Loucy (cell line): Measurements from ENCODE around the gene UBE2C.

Experiments used
- H2AFZ ChIP-seq: fragments of 200-600 bp; sonication (generic); 2 replicates; pipeline ENCODE4 v1.6.0; 2016; ENCODE audit warnings: antibody characterized with exemption, mild to moderate bottlenecking, low read length, moderate library complexity
- H3F3A ChIP-seq: fragments of 200-600 bp; 2 replicates; pipeline ENCODE4 v1.6.0; 2016; ENCODE audit warnings: antibody characterized with exemption, low read depth, mild to moderate bottlenecking
- H3K27me3 ChIP-seq: fragments of 200-600 bp; sonication (generic); 2 replicates; pipeline ENCODE4 v1.6.1; 2014; ENCODE audit warnings: low read length, mild to moderate bottlenecking; ENCODE audit not compliant: insufficient read depth, poor library complexity, severe bottlenecking
- H3K36me3 ChIP-seq: fragments of 200-600 bp; sonication (generic); 2 replicates; pipeline ENCODE4 v1.6.1; 2016; ENCODE audit warnings: low read length; ENCODE audit not compliant: insufficient read depth
- H3K4me1 ChIP-seq: fragments of 200-600 bp; sonication (generic); 2 replicates; pipeline ENCODE4 v1.5.1; 2014; ENCODE audit warnings: low read length, mild to moderate bottlenecking; ENCODE audit not compliant: insufficient read depth, poor library complexity, severe bottlenecking
- H3K4me2 ChIP-seq: fragments of 200-600 bp; sonication (generic); 2 replicates; pipeline ENCODE4 v1.6.0; 2014; ENCODE audit warnings: antibody characterized with exemption, low read length, low read depth, mild to moderate bottlenecking; ENCODE audit not compliant: poor library complexity, severe bottlenecking
- H3K4me3 ChIP-seq: fragments of 200-600 bp; sonication (generic); 2 replicates; pipeline ENCODE4 v1.5.1; 2014; ENCODE audit warnings: low read length, mild to moderate bottlenecking, mixed read lengths; ENCODE audit not compliant: poor library complexity, severe bottlenecking
- H3K79me2 ChIP-seq: fragments of 200-600 bp; sonication (generic); 2 replicates; pipeline ENCODE4 v1.6.1; 2014; ENCODE audit warnings: low read length; ENCODE audit not compliant: insufficient read depth
- H3K9ac ChIP-seq: fragments of 200-600 bp; sonication (generic); 2 replicates; pipeline ENCODE4 v1.6.0; 2014; ENCODE audit warnings: mild to moderate bottlenecking, low read depth, low read length, moderate library complexity; ENCODE audit not compliant: poor library complexity, severe bottlenecking
- H3K9me2 ChIP-seq: fragments of 200-600 bp; sonication (generic); replicated peaks from 2 replicates; pipeline ENCODE4 v1.6.1; 2016; ENCODE audit warnings: low read depth, low read length, mixed read lengths
- H3K9me3 ChIP-seq: fragments of 200-600 bp; sonication (generic); 2 replicates; pipeline ENCODE4 v1.6.1; 2014; ENCODE audit warnings: mild to moderate bottlenecking, antibody characterized with exemption, low read length, low read depth; ENCODE audit not compliant: insufficient read depth
- H4K20me1 ChIP-seq: fragments of 200-600 bp; sonication (generic); 2 replicates; pipeline ENCODE4 v1.6.0; 2014; ENCODE audit warnings: antibody characterized with exemption, low read length, mild to moderate bottlenecking; ENCODE audit not compliant: insufficient read depth, poor library complexity, severe bottlenecking
- EZH2phosphoT487 ChIP-seq: fragments of 200-600 bp; IDR thresholded peaks from 2 replicates; pipeline ENCODE4 v1.6.1; 2018; ENCODE audit warnings: antibody characterized with exemption, mild to moderate bottlenecking, moderate library complexity, borderline replicate concordance
- TF ChIP-seq, protein P1 (sequence below): fragments of 200-600 bp; sonication (generic); conservative IDR thresholded peaks from 2 replicates; pipeline ENCODE4 v1.5.1; 2014; ENCODE audit warnings: mild to moderate bottlenecking, antibody characterized with exemption, low read length

Gene UBE2C

DNA sequence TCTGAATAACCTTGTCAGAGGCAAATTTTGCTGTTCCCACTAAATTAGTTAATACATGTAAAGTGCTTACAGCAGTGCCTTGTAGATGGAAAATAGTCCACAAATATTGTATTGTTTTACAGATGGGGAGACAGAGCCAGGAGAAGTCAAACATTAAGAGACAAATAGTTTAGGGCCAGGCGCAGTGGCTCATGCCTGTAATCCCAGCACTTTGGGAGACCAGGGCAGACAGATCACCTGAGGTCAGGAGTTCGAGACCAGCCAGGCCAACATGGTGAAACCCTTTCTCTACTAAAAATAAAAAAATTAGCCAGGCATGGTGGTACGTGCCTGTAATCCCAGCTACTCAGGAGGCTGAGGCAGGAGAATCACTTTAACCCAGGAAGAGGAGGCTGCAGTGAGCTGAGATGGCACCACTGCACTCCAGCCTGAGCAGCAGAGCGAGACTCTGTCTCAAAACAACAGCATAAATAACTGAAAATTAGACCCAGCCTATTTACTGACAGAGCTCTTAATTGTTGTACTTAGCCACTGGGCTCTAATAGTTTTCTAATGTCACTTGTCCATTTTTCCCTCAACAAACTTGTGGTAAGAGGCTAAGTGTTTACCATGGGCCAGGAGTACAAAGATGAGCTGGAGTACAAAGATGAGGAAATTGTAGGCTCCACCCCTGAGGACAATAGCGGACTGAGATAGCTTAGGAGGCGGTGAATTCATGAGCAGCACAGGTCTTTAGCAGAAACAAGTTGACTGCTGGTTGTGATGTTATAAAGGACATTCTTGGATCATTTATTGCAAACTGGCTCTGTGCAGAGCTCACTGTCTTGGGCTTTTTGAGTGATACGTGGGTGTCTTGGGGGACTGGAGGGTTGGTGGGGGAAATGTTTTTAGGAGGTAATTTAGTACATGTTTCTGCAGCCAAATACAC is 51.4 kb downstream of the UBE2C start:
- H3F3A ChIP-seq = no peaks in the 10 kb centered on the region
- TF ChIP-seq, protein P1, sequence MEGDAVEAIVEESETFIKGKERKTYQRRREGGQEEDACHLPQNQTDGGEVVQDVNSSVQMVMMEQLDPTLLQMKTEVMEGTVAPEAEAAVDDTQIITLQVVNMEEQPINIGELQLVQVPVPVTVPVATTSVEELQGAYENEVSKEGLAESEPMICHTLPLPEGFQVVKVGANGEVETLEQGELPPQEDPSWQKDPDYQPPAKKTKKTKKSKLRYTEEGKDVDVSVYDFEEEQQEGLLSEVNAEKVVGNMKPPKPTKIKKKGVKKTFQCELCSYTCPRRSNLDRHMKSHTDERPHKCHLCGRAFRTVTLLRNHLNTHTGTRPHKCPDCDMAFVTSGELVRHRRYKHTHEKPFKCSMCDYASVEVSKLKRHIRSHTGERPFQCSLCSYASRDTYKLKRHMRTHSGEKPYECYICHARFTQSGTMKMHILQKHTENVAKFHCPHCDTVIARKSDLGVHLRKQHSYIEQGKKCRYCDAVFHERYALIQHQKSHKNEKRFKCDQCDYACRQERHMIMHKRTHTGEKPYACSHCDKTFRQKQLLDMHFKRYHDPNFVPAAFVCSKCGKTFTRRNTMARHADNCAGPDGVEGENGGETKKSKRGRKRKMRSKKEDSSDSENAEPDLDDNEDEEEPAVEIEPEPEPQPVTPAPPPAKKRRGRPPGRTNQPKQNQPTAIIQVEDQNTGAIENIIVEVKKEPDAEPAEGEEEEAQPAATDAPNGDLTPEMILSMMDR = no peak
- no peak for TF ChIP-seq EZH2phosphoT487
- peaks cover under 1% of the 10 kb centered on the region for H4K20me1 ChIP-seq
- H3K9ac ChIP-seq = no peak overlapping the region
- no peaks in the 10 kb centered on the region for H3K9me2 ChIP-seq
- peaks cover 9% of the 10 kb centered on the region for H3K79me2 ChIP-seq
- H3K9me3 ChIP-seq = no peaks in the 10 kb centered on the region
- H3K4me2 ChIP-seq = no peak overlapping the region
- H3K27me3 ChIP-seq = no peaks in the 10 kb centered on the region
- H3K4me1 ChIP-seq = peaks cover 18% of the 10 kb centered on the region
- H3K4me3 ChIP-seq = no peak overlapping the region
- H3K36me3 ChIP-seq = no peaks in the 10 kb centered on the region
- H2AFZ ChIP-seq = no peak overlapping the region

DNA sequence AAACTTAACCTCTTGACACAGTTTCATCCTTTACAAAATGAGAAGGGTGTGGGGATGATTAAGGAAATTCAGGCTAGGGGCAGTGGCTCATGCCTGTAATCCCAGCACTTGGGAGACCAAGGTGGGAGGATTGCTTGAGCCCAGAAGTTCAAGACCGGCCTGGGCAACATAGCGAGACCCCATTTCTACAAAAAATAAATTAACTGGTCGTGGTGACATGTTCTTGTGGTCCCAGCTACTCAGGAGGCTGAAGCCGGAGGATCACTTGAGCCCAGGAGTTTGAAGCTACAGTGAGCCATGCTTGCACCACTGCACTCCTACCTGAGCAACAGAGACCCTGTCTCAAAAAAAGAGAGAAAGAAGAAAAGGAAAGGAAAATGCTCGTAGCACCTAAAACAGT is 54.0 kb downstream of the UBE2C start:
- Histone ChIP-seq H3K27me3 (no peaks in the 10 kb centered on the region), H4K20me1 (no peaks in the 10 kb centered on the region), H3K79me2 (0 out of 2 replicates have a peak, but pooled peaks cover 3% of the 10 kb centered on the region), H3F3A (no peaks in the 10 kb centered on the region), H3K4me1 (no peaks in the 10 kb centered on the region), H3K9me2 (no peaks in the 10 kb centered on the region), H3K4me3 (no peak overlapping the region), H3K9ac (no peak overlapping the region), H2AFZ (no peak overlapping the region), H3K36me3 (no peaks in the 10 kb centered on the region), H3K9me3 (no peaks in the 10 kb centered on the region), H3K4me2 (no peak overlapping the region)
- TF ChIP-seq EZH2phosphoT487 = no peak
- TF ChIP-seq, protein P1 = no peak
